GM21576 (cell line): Measurements from ENCODE around the gene NTN3.
"Not testable (repeated sequence)": the region's sequence is repeated elsewhere in the genome, so short reads cannot be mapped to it uniquely, and the experiment has no call there.

ENCODE experiments used
- ATAC-seq: cut with Tn5 transposase; IDR thresholded peaks from one replicate; pipeline ENCODE4 v1.9.1; 2021; ENCODE audit warnings: mild to moderate bottlenecking, moderate library complexity; ENCODE audit not compliant: unreplicated experiment

The NTN3 gene

DNA sequence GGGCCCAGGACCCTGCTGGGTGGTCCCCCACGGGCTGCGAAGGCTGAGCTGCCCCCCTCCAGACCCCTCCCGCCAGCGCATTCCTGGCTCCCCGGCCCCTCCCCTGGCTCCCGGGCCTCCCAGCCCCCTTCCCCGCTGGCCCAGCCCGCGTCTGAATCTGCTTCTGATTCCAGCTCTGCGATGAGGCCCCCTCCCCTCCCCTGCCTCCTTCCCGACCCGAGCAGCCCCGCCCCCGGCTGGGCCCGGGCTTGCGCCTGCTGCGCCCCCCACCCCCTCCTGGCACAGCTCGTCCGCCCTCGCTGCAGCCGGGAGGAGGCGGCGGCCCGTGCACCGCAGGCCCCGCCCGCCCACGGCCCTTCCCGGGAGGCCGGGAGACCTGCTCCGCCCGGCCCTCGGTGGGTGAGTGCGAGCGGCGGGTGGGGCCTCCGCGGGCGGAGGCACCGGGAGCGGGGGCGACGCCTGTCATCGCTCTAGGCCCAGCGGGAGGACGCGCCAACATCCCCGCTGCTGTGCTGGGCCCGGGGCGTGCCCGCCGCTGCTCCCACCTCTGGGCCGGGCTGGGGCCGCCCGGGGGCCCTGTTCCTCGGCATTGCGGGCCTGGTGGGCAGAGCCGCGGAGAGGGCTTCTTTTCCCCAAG, at the start of gene NTN3:
Gene NTN3 (plus strand): TSS at position 282 of the 637 bp plus-strand sequence. CDS start 405 bp downstream, outside the sequence.
- no peak for ATAC-seq

DNA sequence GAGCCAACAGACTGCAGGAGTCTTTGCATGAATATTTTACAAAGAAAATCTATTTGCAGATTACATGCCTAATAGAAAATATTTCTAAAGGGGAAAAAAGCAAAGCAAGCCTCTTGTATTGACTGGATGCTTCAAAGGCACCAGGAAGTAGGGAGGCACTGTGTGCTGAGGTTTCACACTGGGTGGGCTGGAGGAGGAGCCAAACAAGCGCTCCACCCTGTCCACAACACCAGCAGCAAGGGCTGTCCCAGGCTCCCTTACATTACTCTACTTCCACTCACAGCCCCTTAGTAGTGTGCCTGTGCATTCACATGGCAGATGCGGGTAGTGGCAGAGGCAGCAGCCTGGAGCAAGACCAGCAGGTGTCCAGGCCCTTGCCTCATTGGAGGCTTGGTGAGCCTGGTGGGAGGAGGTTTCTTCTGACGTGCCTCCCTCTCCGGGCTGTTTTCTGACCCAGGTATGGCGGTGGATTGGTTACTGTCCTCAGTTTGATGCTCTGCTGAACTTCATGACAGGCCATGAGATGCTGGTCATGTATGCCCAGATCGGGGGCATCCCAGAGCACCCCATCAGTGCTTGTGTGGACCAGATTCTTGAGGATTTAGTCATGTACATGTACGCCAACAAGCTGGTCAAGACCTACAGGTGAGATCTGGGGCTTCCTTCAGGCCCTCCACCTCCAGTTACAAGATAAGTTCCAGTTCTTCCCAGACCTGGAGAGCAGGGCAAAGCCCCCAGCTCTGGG, 48.8 kb upstream of the NTN3 start:
- ATAC-seq: no peak

DNA sequence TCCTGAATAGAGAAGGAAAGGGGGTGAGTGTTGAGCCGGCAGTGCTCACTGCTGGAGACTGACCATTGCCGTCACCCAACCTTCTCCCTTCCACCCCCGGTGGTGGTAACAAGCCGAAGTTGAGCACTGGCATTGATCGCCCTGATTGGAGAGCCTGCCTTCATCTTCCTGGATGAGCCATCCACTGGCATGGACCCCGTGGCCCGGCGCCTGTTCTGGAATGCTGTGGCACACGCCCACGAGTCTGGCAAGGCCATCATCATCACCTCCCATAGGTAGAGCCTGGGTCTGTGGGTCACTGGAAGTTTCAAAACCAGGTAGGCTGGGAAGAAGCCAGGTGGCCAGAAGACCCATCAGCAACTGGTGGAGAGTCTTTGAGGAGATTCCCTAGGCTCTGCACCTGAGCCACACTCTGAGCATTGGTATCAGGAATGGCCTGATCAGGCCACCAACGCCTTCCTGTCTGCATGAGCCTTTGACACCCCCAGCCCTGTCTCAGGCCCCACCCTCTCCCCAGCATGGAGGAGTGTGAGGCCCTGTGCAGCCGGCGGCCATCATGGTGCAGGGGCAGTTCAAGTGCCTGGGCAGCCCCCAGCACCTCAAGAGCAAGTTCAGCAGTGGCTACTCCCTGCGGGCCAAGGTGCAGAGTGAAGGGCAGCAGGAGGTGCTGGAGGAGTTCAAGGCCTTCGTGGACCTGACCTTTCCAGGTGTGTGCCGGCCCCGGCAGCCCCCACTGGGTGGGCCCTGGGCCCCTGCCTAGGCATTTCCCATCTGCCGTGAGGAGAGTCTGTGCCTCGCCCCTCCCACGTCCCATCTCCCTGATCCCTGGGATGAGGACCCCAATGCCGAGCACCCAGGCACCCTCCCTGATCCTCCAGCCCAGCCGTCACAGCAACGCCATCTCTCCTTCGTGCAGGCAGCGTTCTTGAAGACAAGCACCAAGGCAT, 46.8 kb upstream of the NTN3 start:
- ATAC-seq: no peak

DNA sequence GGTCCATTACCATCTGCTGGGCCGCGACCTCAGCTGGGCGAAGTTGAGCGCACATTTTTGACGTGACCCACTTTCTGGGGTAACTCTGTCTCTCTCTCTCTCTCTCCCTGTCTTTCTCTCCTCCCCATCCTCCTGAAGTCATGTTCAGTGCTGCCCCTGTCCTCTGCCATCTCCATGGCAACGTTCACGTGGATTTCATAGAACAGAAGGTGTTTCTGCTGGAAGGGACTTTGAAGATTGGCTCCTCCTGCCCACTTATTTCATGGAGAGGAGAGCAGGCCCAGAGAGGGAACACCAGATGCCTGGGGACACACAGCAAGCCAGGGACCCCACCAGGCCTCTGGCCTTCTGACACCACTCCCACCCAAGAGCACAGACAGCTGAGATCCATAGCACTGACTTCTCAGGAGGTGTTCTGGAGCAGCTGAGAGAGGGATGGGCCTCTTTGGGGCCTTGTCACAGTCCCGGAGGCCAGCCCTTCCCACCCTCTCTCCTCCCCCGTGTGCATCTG, 46.0 kb upstream of the NTN3 start:
- no peak for ATAC-seq

DNA sequence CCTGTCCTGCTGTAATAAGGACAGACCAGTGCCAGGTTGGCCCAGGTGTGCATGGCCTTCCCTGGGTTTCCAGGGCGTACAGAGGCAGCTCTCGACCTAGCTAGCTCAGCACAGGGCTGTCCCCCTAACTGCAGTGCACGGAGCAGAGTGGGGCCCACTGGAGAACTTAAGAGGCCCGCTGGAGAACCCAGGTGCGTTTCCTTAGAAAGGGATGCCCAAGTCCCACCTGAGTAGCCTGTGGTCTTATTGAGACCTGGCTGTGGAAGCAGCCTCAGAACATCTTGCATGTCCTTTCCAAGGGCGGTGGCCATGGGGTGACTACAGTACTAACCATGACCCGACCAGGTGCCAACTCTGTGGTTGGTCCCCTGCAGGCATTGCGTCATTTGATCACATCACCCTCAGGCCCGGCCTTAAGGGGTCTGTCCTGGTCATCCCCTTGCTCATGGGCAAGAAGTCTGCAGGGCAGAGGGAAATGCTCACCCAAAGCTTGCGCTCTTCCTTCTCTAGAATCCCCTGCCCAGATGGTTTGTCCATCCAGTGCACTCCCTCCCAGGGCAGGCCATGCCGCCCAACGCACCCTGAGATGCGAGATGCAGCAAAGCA, 45.2 kb upstream of the NTN3 start:
- ATAC-seq: no peak

DNA sequence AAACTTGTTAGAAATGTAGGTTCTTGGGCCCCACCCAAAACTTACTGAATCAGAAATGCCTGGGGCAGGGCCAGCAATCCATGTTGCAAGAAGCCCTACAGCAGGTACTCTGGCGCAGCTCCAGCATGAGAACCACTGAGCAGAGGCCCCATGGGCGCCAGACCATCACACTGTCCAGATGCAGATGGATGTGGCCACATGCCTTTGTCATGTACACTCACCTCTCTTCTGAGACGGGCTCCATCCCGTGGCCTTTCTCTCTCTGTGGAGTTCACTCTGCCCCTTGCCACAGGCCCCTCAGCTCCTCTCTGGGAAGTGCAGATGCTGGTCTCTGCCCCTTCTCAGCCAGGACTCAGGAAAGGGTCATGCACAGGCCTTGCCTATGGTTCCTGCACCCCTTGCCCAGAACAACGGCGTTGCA, 44.1 kb upstream of the NTN3 start:
- ATAC-seq: no peak

DNA sequence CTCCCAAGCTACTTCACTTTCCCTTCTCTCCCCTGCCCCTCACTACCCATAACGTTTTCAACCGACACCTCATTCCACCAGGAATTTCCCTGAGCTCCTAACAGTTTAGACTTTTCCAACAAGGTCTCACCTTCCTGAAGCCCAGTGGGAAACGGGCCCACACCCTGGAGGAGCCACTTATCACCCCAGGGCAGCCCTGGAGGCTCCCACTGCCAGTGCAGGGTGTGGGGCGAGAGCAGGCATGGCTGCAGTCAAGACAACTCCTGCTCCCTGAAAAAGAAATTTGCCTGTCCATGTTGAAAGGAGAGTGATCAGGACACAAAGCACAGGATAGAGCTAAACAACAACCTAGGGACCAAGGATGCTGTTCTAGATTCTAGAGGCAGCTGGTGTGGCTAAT, 43.6 kb upstream of the NTN3 start:
- ATAC-seq: no peak

DNA sequence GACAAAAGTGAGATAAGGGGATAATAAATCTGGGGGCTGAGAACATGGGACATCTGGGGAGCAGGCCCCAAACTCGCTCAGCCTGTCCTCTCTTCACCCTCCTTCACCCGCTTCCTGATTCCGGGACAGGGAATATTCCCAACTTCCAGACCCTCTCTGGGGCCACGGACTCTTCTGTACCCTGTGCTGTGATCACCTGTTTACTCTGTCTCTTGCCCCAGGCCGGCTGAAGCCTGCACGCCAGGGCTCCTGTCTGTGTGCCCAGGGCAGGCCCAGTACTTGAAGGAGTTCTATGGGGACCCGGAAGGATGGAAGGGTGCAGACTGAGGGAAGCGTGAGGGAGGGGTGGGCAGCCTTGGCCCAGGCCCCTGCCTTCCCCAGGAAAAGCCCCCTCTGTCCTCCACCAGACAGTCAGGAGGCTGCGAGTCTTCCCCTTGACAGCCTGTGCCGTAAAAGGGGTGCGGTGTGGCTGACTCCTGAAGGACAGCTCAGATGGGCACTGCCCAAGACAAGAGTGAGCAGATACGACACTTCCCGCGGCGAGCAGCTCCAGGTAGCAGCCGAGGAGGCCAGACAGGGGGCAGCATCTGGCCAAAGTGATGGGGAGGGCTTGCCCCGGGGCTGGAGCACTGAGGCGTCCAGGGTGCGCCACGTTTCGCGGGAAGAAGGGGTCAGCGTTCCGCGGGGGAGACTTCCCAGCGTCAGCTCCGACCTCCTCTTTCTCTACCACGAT, 42.9 kb upstream of the NTN3 start:
- peak; percentile 22 for ATAC-seq

DNA sequence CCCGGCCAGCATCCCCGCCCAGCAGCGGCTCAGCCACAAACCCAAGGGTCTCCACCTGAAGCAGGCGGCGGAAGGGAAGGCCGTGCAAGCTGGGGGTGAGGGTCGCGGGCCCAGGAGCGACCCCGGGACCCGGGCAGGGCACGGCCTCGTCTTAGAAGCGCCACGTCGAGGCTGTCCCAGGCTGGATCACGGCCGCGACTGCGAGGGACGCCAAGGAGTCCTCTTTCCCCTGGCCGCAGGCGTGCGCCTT, 42.4 kb upstream of the NTN3 start:
- ATAC-seq: no peak

DNA sequence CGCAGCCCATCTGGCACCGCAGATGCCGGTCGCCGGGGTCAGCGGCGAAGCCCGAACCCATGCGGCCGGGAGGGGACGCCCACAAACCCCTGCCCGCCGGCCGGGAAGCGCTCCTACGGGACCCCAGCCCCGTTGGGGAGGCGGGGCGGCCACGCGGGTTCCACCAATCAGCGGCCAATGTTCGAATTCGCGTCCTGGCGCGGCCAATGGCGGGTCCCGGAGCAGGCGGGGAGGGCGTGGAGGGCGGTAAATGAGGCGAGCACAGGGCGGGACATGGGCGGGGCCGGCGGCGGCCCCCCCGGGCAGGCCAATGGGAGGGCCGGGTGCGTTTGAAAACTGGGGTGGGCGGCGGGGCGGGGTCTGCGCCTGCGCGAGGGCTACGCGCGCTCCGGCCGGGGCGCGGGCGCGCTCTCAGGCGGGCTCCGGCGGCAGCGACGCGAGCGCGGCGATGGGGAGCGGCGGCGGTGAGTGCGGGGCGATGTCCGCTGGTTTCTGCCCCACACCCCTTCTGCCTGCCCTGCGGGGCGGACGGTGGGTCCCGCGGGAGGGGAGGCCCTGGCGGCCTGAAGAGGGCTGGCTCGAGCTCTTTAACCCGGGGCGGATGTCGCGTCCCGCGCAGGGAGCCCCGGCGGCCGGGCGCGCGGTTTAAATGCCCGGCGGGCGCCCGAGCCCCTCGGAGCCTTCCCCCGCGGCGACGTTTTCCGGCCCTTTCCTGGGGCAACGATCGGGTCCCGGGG, 41.9 kb upstream of the NTN3 start, which contains the start of gene CCNF:
Gene CCNF (plus strand): TSS at position 414 of the 737 bp plus-strand sequence. CDS start 35 bp downstream, at position 449.
- peak; percentile 84 for ATAC-seq

DNA sequence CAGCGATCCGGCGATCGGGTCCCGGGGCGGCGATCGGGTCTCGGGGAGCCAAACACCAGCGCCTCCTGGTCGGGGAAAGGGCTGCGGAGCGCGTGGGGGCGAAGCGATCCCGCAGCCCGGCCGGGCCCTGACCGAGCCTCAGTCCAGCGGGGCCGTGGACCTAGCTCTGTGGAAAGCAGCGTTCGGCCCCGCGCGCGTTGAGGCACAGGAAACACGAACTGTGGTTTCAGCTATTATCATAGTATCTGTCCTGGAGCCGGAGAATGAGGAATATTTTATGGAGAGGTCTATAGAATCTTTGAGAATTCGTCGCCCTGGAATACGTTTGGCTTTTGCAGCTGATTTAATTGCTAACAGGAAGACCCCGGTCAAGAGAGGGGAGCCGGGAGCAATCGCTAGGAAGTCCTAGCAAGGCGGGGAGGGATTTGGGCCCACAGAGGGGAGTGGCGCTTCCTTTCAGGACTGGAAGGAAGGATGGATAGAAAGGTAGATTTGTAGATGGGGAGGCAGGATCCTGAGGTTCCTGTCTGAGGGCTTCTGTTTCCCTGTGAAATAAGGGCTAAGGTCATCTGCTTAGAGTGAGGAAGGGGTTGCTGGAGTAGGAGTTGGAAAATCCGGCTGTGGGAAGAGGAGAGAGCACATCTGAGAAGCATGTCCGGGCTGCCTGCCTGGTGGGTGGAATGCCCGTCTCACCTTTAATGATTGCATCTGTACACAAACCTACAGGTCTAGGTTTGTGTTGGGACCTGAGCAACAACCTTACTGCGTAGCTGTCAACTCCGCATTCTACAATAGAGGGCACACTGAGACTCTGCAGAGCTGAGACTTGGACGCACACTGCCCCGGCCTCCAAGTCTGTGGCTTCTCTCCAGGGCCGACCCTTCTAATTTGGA, 41.1 kb upstream of the NTN3 start:
- ATAC-seq: no peak

DNA sequence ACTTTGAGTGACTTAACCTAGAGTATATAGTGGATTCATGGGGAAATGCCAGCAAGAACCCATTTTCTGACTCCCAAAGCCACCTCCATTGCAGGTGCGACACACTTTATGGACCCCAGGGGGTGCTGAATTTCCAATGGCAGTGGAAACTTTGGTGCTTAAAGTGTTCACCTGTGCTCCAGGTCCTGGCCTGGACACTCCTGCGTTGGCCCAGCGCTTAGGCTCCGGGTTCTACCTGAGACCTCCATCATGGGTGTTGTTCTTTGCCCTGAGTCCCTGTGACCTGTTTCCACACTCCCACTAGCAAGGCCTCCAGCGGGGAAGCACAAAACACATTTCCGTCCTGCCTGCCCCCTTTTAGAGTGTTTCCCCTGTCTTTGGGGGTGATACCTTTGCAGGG, 38.8 kb upstream of the NTN3 start:
- ATAC-seq: no peak

DNA sequence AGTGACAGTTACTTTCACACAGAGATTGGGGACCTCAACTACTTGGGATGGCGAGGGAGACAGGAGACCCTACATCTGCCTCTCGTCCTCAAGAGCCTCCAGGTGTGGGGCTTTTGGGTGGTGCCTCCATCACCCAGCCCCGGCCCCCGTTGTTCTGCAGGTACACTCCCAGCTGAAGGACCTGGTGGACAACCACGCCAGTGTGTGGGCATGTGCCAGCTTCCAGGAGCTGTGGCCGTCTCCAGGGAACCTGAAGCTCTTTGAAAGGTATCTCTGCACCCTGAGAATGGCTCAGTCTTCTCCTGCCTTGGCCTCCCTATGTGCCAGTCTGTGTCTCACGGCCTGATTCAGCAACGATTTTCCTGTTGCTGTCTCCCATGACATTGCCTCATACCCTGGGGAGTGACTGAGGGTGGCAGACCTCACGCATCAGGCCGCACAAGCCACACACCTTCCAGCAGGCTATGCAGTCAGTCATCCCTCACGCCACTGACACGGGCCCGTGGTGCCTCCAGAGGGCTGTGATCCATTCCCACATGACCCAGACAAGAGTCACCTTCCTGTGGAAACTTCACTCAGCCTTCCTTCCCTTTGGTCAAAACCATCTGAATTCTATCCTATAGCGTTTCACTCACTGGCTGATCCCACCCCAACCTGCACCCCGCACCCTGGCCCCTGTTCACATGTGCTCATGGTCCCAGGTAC, 38.1 kb upstream of the NTN3 start:
- no peak for ATAC-seq

DNA sequence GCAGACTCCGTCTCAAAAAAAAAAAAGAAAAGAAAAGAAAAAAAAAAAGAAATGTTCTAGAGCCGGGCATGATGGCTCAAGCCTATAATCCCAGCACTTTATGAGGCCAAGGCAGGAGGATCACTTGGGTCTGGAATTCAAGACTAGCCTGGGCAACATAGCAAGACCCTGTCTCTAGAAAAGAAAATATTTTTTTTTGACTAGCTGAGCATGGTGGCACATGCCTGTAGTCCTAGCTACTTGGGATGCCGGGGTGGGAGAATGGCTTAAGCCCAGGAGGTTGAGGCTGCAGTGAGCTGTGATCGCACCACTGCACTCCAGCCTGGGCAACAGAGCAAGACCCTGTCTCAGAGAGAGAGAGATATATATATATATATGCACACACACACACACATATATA, 35.9 kb upstream of the NTN3 start:
- ATAC-seq: not testable (repeated sequence)

DNA sequence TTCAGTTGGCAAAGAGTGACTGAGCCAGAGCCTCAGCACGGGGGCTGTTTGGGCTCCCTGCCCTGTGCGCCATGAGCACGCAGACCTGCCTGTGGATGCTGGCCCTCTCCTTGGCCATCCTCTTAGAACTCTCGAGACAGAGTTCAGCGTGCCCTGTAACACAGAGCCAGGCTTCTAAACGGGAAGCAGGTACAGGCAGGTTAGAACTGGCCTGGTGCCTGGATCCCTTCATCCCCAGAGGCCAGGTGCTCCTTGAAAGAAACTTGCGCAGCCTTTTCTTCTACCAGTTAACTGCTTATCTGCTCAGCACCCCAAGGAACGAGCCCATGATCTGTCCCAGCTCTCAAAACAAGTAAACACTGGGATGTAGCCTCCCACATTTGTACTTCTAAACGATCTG, 35.0 kb upstream of the NTN3 start:
- ATAC-seq: no peak

DNA sequence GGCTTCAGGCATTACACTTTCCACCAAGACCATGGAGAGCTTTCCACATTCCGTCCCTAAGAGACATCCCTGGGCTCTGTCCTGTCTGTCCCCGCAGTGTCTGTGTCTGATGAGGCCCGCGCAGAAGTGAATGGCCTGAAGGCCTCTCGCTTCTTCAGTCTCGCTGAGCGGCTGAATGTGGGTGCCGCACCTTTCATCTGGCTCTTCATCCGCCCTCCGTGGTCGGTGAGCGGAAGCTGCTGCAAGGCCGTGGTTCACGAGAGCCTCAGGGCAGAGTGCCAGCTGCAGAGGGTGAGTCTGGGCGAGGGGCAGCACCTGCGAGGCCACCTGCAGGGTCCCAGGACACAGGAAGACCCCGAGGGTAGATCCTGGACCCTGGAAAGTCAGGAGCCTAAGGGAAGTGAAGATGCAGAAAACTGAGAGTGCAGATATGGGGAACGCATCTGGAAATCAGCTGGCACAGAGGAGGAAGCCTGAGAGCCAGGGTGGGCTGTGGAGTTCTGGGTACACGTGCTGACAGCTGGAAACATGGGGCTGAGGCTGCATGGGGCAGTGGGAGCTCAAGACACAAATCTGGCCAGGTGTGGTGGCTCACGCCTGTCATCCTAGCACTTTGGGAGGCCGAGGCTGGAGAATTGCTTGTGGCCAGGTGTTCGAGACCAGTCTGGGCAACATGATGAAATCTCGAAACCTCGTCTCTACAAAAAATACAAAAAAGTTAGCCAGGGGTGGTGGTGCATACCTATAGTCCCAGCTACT, 33.9 kb upstream of the NTN3 start:
- no peak for ATAC-seq

DNA sequence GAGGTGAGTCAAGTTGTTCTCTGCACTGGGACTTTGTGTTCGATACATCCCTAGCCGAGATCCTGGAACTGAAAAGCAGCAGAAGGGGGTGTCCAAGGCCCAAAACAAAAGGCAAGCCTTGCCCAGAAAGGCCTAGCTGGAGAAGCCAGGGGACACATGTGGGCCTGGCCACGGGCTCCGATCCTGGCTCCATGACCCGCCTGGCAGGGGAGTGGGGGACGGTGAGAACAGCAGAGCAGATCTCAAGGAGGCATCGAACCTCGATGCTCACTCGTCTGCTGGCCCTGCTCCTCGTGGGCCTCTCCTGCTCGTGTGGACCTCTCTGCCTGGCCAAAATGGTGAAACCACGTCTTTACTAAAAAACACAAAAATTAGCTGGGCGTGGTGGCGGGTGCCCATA, 33.0 kb upstream of the NTN3 start:
- ATAC-seq: no peak
